Adipocyte (in vitro differentiated cells): ENCODE measurements around the gene AFF3.
"Not testable (repeated sequence)": the region's sequence is repeated elsewhere in the genome, so short reads cannot be mapped to it uniquely, and the experiment has no call there.

ENCODE experiments used
- DNase-seq: peaks from one replicate; pipeline ENCODE4 v3.0.0-alpha.2; 2015; ENCODE audit warnings: low read depth
- H3K27me3 ChIP-seq: replicated peaks from 2 replicates; pipeline ENCODE4 v1.7.0; 2013; ENCODE audit warnings: mild to moderate bottlenecking, low read length, moderate library complexity; ENCODE audit not compliant: control insufficient read depth, insufficient read depth
- H3K36me3 ChIP-seq: 2 replicates; pipeline ENCODE4 v1.7.0; 2013; ENCODE audit warnings: low read length, mild to moderate bottlenecking, moderate library complexity; ENCODE audit not compliant: control insufficient read depth, insufficient read depth, severe bottlenecking
- H3K4me1 ChIP-seq: 2 replicates; pipeline ENCODE4 v1.7.0; 2013; ENCODE audit warnings: mild to moderate bottlenecking, low read length, moderate library complexity; ENCODE audit not compliant: control insufficient read depth, insufficient read depth
- H3K4me3 ChIP-seq: 2 replicates; pipeline ENCODE4 v1.7.0; 2013; ENCODE audit warnings: mild to moderate bottlenecking, low read length, moderate library complexity
- H3K9ac ChIP-seq: 2 replicates; pipeline ENCODE4 v1.7.0; 2013; ENCODE audit warnings: mild to moderate bottlenecking, low read length, moderate library complexity
- H3K9me3 ChIP-seq: 2 replicates; pipeline ENCODE4 v1.7.0; 2013; ENCODE audit warnings: mild to moderate bottlenecking, low read length, moderate library complexity; ENCODE audit not compliant: control insufficient read depth

AFF3 gene

GRCh38 chr2:99663641-99664040, 478.7 kb downstream of the AFF3 start:
- Histone ChIP-seq H3K9ac (peak overlapping the region; percentile 28), H3K4me3 (peak overlapping the region; percentile 40), H3K27me3 (peaks cover 9% of the 10 kb centered on the region), H3K4me1 (peaks cover 39% of the 10 kb centered on the region), H3K36me3 (no peaks in the 10 kb centered on the region), H3K9me3 (peaks cover 18% of the 10 kb centered on the region)
- DNase-seq, result no peak

DNA sequence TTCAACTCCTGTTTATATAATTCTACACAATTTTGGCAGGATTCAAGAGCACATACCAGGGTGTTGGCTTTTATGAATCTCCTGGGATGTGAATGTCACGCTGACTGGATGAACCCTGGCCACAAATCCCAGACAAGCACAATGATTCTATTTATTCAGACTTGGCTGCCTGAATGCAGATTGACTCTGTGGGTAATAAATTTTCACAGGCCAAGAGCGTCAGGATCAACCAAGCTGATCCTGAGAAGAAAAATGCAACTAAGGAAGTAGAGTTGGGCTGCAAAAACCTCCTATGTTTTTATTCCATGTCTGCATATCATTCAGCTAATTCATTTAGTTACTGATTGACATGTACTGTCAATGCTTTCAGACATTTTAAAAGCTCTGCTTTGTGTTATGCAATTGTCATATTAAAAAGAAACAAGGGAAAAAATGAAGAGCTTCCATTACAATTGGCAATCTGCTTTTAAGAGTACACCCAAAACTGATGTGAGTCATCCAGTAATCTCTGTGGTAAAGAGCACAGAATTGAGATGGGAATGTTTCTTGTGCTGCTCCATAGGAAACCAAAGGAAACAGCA, 479.5 kb downstream of the AFF3 start:
- Histone ChIP-seq H3K27me3 (peaks cover 12% of the 10 kb centered on the region), H3K36me3 (no peaks in the 10 kb centered on the region), H3K4me3 (peak overlapping the region; percentile 40), H3K9me3 (peaks cover 18% of the 10 kb centered on the region), H3K4me1 (peaks cover 39% of the 10 kb centered on the region), H3K9ac (peak overlapping the region; percentile 28)
- DNase-seq, result peak; percentile 96

DNA sequence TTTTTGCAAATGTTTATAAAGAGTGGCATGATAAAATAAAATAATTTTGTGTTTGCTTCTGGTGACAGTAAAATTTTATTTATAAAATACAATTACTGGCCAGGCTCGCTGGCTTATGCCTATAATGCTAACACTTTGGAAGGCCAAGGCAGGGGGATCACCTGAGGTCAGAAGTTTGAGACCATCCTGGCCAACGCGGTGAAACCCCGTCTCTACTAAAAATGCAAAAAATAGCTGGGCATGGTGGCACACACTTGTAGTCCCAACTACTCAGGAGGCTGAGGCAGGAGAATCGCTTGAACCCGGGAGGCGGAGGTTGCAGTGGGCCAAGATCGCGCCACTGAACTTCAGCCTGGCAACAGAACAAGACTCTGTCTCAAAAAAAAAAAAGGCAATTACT, 480.6 kb downstream of the AFF3 start:
- H3K4me3 ChIP-seq, DNase-seq, H3K9ac ChIP-seq, H3K36me3 ChIP-seq: not testable (repeated sequence)
- peaks cover 12% of the 10 kb centered on the region for H3K9me3 ChIP-seq
- peaks cover 48% of the 10 kb centered on the region for H3K4me1 ChIP-seq
- peaks cover 14% of the 10 kb centered on the region for H3K27me3 ChIP-seq

GRCh38 chr2:99660616-99661406, 481.6 kb downstream of the AFF3 start:
- peak; percentile 22 for DNase-seq
- H3K4me3 ChIP-seq, result no peak overlapping the region
- H3K36me3 ChIP-seq, result no peaks in the 10 kb centered on the region
- H3K27me3 ChIP-seq, result peaks cover 10% of the 10 kb centered on the region
- H3K9ac ChIP-seq, result no peak overlapping the region
- H3K4me1 ChIP-seq, result peaks cover 51% of the 10 kb centered on the region
- peaks cover 2% of the 10 kb centered on the region for H3K9me3 ChIP-seq

DNA sequence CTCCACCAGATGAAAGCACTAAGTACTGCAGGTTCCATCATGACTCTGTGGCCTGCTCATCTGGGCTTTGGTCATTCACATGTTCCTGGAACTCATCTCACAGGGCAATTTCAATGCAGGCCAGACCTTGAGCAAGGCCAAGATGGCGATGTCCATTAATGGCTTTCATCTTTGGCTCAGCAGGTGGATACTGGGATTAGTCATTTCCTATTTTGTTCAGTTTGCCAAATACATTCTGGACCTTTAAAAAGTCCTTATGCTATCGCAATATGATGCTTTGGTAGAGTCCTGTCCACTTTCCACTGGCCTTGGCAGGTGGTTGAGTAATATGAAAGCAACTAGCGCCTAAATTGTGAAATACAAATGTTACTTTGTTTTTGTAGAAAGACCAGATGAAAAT, 482.5 kb downstream of the AFF3 start:
- Histone ChIP-seq H3K36me3 (no peaks in the 10 kb centered on the region), H3K4me1 (peaks cover 51% of the 10 kb centered on the region), H3K9ac (no peak overlapping the region), H3K4me3 (no peak overlapping the region), H3K9me3 (no peaks in the 10 kb centered on the region), H3K27me3 (peaks cover 6% of the 10 kb centered on the region)
- DNase-seq, result peak; percentile 81

DNA sequence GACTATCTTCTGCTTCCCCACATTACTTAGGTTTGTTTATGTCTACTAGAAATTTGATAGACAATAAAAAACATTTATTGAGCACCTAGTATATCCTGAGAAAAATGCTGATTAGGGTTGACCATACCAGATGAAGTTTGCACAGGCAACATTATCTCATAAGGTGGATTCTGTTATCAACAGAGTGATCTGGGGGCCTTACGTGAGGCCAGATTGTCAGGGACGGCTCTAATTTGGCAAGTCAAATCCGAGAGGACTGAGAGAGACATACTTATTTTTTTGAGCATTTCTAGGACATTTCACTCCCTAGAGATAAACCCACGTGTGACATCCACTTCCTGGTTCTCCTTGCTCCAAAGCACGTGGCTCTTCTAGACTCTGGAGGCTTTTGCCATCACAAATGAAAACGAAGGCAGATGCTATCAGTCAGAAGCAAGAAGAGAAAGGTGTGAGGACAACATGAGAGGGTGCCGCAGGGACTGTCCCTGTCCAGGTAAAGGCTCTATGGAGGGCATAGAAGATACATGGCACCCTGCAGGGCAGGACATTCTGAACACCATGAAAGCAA, 484.6 kb downstream of the AFF3 start:
- Histone ChIP-seq H3K36me3 (no peaks in the 10 kb centered on the region), H3K4me1 (peaks cover 47% of the 10 kb centered on the region), H3K27me3 (peaks cover 12% of the 10 kb centered on the region), H3K4me3 (no peak overlapping the region), H3K9ac (no peak overlapping the region), H3K9me3 (no peaks in the 10 kb centered on the region)
- no peak for DNase-seq

DNA sequence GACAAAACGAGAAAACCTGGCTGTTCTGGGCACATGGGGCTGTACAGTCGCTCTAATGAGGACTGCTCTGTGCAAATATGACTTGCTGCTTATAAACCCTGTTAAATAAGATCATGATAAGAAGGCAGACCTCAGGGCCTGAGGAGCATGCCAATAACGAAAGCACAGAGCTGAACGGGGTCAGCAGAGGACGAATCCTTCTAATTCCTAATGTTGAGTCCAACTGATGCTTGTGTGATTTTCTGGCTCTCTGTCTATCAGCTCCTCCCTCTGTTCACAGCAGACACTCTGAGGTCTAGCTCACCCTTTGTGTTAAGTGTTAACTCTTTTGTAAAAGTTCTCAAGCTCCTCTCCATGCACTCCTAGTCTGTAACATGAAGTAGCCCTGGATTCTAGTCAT, 485.4 kb downstream of the AFF3 start:
- no peak for DNase-seq
- Histone ChIP-seq H3K4me1 (peaks cover 41% of the 10 kb centered on the region), H3K9ac (no peak overlapping the region), H3K4me3 (no peak overlapping the region), H3K27me3 (peaks cover 12% of the 10 kb centered on the region), H3K9me3 (no peaks in the 10 kb centered on the region), H3K36me3 (no peaks in the 10 kb centered on the region)

DNA sequence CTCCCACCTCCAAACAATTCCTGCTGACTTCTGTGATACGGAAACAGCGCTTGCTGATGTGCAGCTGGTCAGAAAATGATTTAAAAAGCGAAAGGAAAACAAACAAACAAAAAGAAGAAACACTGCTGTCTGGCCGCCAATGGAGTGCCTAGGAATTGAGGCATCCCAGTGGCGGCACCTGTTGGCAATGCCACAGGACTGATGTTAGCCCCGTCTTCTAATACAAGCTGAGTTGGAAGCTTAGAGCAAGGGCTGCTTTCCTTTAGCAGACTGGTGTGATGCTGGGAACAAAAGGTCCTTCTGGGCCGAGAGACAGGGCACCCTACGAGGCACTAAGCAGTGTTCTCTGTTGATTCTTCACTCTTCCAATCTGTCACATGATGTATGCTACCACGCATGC, 489.0 kb downstream of the AFF3 start:
- no peaks in the 10 kb centered on the region for H3K9me3 ChIP-seq
- no peaks in the 10 kb centered on the region for H3K36me3 ChIP-seq
- no peak overlapping the region for H3K9ac ChIP-seq
- no peak for DNase-seq
- H3K27me3 ChIP-seq, result peaks cover 12% of the 10 kb centered on the region
- no peak overlapping the region for H3K4me3 ChIP-seq
- peaks cover 33% of the 10 kb centered on the region for H3K4me1 ChIP-seq

DNA sequence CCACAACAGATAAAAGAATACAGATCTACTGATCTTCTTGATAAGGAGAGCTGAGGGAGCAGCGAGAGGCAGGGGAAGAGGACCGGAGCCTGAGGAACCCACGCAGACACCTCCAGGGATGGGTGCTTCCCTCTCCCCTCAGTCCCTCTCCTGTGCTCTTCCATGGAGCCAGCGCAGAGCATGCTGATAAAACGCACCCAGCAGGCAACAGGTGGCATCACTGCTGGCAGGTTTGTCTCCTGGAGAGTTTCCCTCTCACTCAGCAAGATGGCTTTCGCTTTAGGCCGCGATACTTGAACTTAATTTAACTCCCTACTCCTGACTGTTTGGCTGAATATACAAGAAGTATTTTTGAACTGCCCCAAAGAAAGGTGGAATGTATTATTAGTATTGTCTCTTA, 489.5 kb downstream of the AFF3 start:
- no peak overlapping the region for H3K4me3 ChIP-seq
- DNase-seq, result no peak
- no peaks in the 10 kb centered on the region for H3K9me3 ChIP-seq
- H3K4me1 ChIP-seq, result peaks cover 39% of the 10 kb centered on the region
- H3K36me3 ChIP-seq, result no peaks in the 10 kb centered on the region
- H3K9ac ChIP-seq, result no peak overlapping the region
- peaks cover 9% of the 10 kb centered on the region for H3K27me3 ChIP-seq

DNA sequence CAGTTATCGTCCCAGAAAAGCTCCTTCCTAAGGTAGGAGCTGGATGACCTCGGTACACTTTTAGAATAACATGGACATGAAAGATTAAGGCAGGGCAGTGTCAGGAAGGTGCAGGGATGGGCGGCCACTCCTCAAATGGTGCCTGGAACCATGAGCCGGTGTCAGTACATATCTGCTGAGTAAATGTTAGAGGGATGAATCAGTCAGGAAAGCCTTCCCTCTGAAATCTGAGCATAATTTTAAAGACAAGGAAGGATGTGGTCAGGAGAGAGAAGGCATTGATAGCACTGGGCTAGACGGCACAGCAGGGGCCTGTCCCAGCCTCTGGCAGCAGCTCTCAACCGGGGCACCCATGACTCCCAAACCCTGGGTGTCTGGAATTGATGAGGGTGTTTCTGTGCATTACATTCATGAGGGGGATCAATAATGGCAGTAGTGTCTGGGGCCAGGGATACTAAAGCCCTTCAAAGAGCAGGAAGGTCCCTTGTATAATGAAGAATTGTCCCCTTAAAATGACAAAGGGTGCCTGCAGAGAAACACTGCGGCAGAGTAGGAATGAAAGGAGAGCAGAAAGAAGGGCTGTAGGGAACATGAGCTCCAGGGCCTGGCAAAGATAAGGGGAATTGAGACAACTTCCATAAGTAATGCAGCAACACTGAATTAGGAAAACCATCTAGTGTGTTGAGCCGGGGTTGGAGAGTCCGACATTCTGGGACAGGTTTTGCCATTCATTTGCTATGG, 490.3 kb downstream of the AFF3 start:
- Histone ChIP-seq H3K27me3 (peaks cover 5% of the 10 kb centered on the region), H3K36me3 (no peaks in the 10 kb centered on the region), H3K9me3 (no peaks in the 10 kb centered on the region), H3K4me1 (peaks cover 36% of the 10 kb centered on the region), H3K9ac (no peak overlapping the region), H3K4me3 (no peak overlapping the region)
- peak; percentile 56 for DNase-seq
